H9 (cell line): ENCODE results near the gene RBM14. TPM values are rescaled to one million over a fixed set of nuclear protein-coding genes. Genes with fewer than 3 reads are reported as not detected.

Experiments
- DNase-seq: peaks from one replicate; pipeline ENCODE4 v3.0.0-alpha.2; 2017
- H2AFZ ChIP-seq: one replicate; pipeline ENCODE4 v1.6.1; 2013; ENCODE audit warnings: mild to moderate bottlenecking, low read length, control low read depth, moderate library complexity
- H2AK5ac ChIP-seq: 2 replicates; pipeline ENCODE4 v1.6.1; 2013; ENCODE audit warnings: low read length, control low read depth, mixed read lengths; ENCODE audit not compliant: insufficient read length
- H2BK120ac ChIP-seq: one replicate; pipeline ENCODE4 v1.6.1; 2013; ENCODE audit warnings: low read depth, mild to moderate bottlenecking, low read length, control low read depth, inconsistent platforms; ENCODE audit not compliant: poor library complexity, severe bottlenecking
- H2BK12ac ChIP-seq: 2 replicates; pipeline ENCODE4 v1.6.1; 2013; ENCODE audit warnings: low read length, control low read depth, mixed read lengths, low read depth; ENCODE audit not compliant: insufficient read length
- H2BK15ac ChIP-seq: 2 replicates; pipeline ENCODE4 v1.6.1; 2013; ENCODE audit warnings: low read depth, low read length, control low read depth
- H2BK20ac ChIP-seq: one replicate; pipeline ENCODE4 v1.6.1; 2013; ENCODE audit warnings: low read depth, mild to moderate bottlenecking, low read length, control low read depth, inconsistent platforms; ENCODE audit not compliant: poor library complexity, severe bottlenecking
- H2BK5ac ChIP-seq: 2 replicates; pipeline ENCODE4 v1.6.1; 2013; ENCODE audit warnings: low read length, control low read depth, mixed read lengths; ENCODE audit not compliant: insufficient read length
- H3K14ac ChIP-seq: 2 replicates; pipeline ENCODE4 v1.6.1; 2013; ENCODE audit warnings: low read length, control low read depth; ENCODE audit not compliant: insufficient read depth
- H3K18ac ChIP-seq: 2 replicates; pipeline ENCODE4 v1.6.1; 2013; ENCODE audit warnings: low read depth, mild to moderate bottlenecking, mixed read lengths, low read length, control low read depth; ENCODE audit not compliant: insufficient read length
- H3K23ac ChIP-seq: 2 replicates; pipeline ENCODE4 v1.6.1; 2013; ENCODE audit warnings: low read length, control low read depth, mixed read lengths, low read depth; ENCODE audit not compliant: insufficient read length
- H3K23me2 ChIP-seq: 2 replicates; pipeline ENCODE4 v1.6.1; 2013; ENCODE audit warnings: low read depth, mild to moderate bottlenecking, mixed read lengths, low read length, control low read depth; ENCODE audit not compliant: insufficient read length, poor library complexity, severe bottlenecking
- H3K27ac ChIP-seq: 2 replicates; pipeline ENCODE4 v1.5.1; 2013; ENCODE audit warnings: low read length, control low read depth, mixed read lengths, low read depth; ENCODE audit not compliant: insufficient read length
- H3K27me3 ChIP-seq: 2 replicates; pipeline ENCODE4 v1.6.1; 2013; ENCODE audit warnings: low read length, control low read depth, inconsistent platforms; ENCODE audit not compliant: insufficient read depth
- H3K4ac ChIP-seq: 2 replicates; pipeline ENCODE4 v1.6.1; 2013; ENCODE audit warnings: low read depth, mild to moderate bottlenecking, control low read depth, inconsistent platforms, low read length, moderate library complexity
- H3K4me1 ChIP-seq: 2 replicates; pipeline ENCODE4 v1.6.1; 2013; ENCODE audit warnings: low read length, control low read depth, inconsistent platforms; ENCODE audit not compliant: insufficient read depth
- H3K4me2 ChIP-seq: 2 replicates; pipeline ENCODE4 v1.6.1; 2013; ENCODE audit warnings: low read length, control low read depth, mixed read lengths; ENCODE audit not compliant: insufficient read length, insufficient read depth
- H3K56ac ChIP-seq: 2 replicates; pipeline ENCODE4 v1.6.1; 2013; ENCODE audit warnings: low read depth, mild to moderate bottlenecking, mixed read lengths, low read length, control low read depth; ENCODE audit not compliant: insufficient read length
- H3K79me1 ChIP-seq: 2 replicates; pipeline ENCODE4 v1.6.1; 2013; ENCODE audit warnings: low read depth, mild to moderate bottlenecking, moderate library complexity, low read length, control low read depth, inconsistent platforms; ENCODE audit not compliant: insufficient read depth, poor library complexity, severe bottlenecking
- H3K79me2 ChIP-seq: 2 replicates; pipeline ENCODE4 v1.6.1; 2013; ENCODE audit warnings: low read length, control low read depth, inconsistent platforms; ENCODE audit not compliant: insufficient read depth
- H3K9ac ChIP-seq: 2 replicates; pipeline ENCODE4 v1.6.1; 2013; ENCODE audit warnings: low read length, control low read depth, mixed read lengths; ENCODE audit not compliant: insufficient read length; ENCODE audit errors: extremely low read depth
- H3K9me3 ChIP-seq: one replicate; pipeline ENCODE4 v1.6.1; 2013; ENCODE audit warnings: low read depth, low read length, inconsistent platforms; ENCODE audit not compliant: control insufficient read depth
- H3T11ph ChIP-seq: one replicate; pipeline ENCODE4 v1.6.1; 2013; ENCODE audit warnings: mild to moderate bottlenecking, low read length, control low read depth, inconsistent platforms
- H4K20me1 ChIP-seq: one replicate; pipeline ENCODE4 v1.6.1; 2013; ENCODE audit not compliant: control insufficient read depth, insufficient read length, insufficient read depth
- H4K5ac ChIP-seq: 2 replicates; pipeline ENCODE4 v1.6.1; 2013; ENCODE audit warnings: low read depth, mild to moderate bottlenecking, mixed read lengths, low read length, control low read depth; ENCODE audit not compliant: insufficient read length
- H4K8ac ChIP-seq: replicated peaks from 2 replicates; pipeline ENCODE4 v1.6.1; 2013; ENCODE audit warnings: low read length, control low read depth, mixed read lengths, low read depth; ENCODE audit not compliant: insufficient read length
- H4K91ac ChIP-seq: 2 replicates; pipeline ENCODE4 v1.6.1; 2013; ENCODE audit warnings: low read depth, mild to moderate bottlenecking, moderate library complexity, mixed read lengths, low read length, control low read depth; ENCODE audit not compliant: insufficient read length
- H3K27ac Mint-ChIP-seq, 3 experiments: 2 replicates in 2 of 3; 3 replicates in 1 of 3; pipeline ENCODE4 v1.8.0; 2020 to 2021; ENCODE audit warnings: mixed read lengths in 3 of 3, mild to moderate bottlenecking in 1 of 3, moderate library complexity in 1 of 3
- H3K27me3 Mint-ChIP-seq: 2 replicates; pipeline ENCODE4 v1.8.0; 2021; ENCODE audit warnings: low read depth, mild to moderate bottlenecking, moderate library complexity, mixed read lengths
- H3K36me3 Mint-ChIP-seq, 3 experiments: 2 replicates in 2 of 3; 3 replicates in 1 of 3; pipeline ENCODE4 v1.8.0; 2020 to 2021; ENCODE audit warnings: low read depth in 3 of 3, mixed read lengths in 3 of 3; ENCODE audit not compliant: insufficient read depth in 1 of 3
- H3K4me1 Mint-ChIP-seq, 2 experiments: 2 replicates each; pipeline ENCODE4 v1.8.0; 2020; ENCODE audit warnings: mixed read lengths in 2 of 2
- H3K4me3 Mint-ChIP-seq, 2 experiments: 2 replicates in 1 of 2; 3 replicates in 1 of 2; pipeline ENCODE4 v1.8.0; 2020 to 2021; ENCODE audit warnings: mild to moderate bottlenecking in 2 of 2, mixed read lengths in 2 of 2, moderate library complexity in 1 of 2
- H3K9me3 Mint-ChIP-seq, 2 experiments: 2 replicates in 1 of 2; 3 replicates in 1 of 2; pipeline ENCODE4 v1.8.0; 2020; ENCODE audit warnings: mild to moderate bottlenecking in 2 of 2, mixed read lengths in 2 of 2, moderate library complexity in 1 of 2
- CTCF ChIP-seq: fragments of 200-600 bp; sonication (generic); conservative IDR thresholded peaks from 3 replicates; pipeline ENCODE4 v1.8.0; 2021; ENCODE audit warnings: antibody characterized with exemption, mild to moderate bottlenecking
- WGBS: extraction: QIAGEN DNeasy Blood & Tissue Kit; methylation state at CpG from one replicate; pipeline ENCODE4 v1.1.7; 2013; ENCODE audit warnings: missing lambda C conversion rate, low lambda C conversion rate, mixed read lengths; ENCODE audit not compliant: insufficient read length; ENCODE audit errors: extremely low coverage; 5-methylcytosine and 5-hydroxymethylcytosine counted together
- total RNA-seq: library from RNA; stranded (reverse); gene quantifications from 2 replicates; pipeline ENCODE4 v1.2.1, GENCODE V29; 2021

RBM14 gene
- total RNA-seq, 1 experiment from 2014 or later = 171 TPM

GRCh38 chr11:66670816-66671215, 54.4 kb downstream of the RBM14 start:
- peak overlapping the region in 2 of 3 experiments; percentile 57 to 84; a peak in 3 of 7 replicates for H3K27ac Mint-ChIP-seq

More at GRCh38 chr11:66670816-66671215, 54.4 kb downstream of the RBM14 start:
- Histone ChIP-seq H3K18ac (no peak overlapping the region), H3K23ac (no peak overlapping the region), H4K5ac (no peak overlapping the region), H3T11ph (no peak overlapping the region), H3K23me2 (no peaks in the 10 kb centered on the region), H3K4ac (no peak overlapping the region), H3K27me3 (no peaks in the 10 kb centered on the region), H3K79me2 (peaks cover 2% of the 10 kb centered on the region; the same call in 1 of the 2 replicates), H2BK120ac (no peak overlapping the region), H3K14ac (no peak overlapping the region), H3K9ac (no peak overlapping the region), H4K91ac (no peak overlapping the region), H2BK20ac (no peak overlapping the region), H4K8ac (no peak overlapping the region), H2AFZ (no peak overlapping the region), H3K9me3 (no peaks in the 10 kb centered on the region), H2AK5ac (no peak overlapping the region), H3K56ac (no peak overlapping the region), H3K4me1 (no peaks in the 10 kb centered on the region), H3K4me2 (no peak overlapping the region), H2BK12ac (no peak overlapping the region), H4K20me1 (peaks cover 2% of the 10 kb centered on the region), H3K79me1 (peaks cover 3% of the 10 kb centered on the region), H2BK5ac (no peak overlapping the region), H3K27ac (no peak overlapping the region), H2BK15ac (no peak overlapping the region)
- Mint-ChIP-seq H3K4me1 (peaks cover 15 to 20% of the 10 kb centered on the region in 2 experiments), H3K36me3 (peaks cover 14 to 47% (median 31%) of the 10 kb centered on the region in 3 experiments; a peak in 6 of 7 replicates), H3K9me3 (no peaks in the 10 kb centered on the region), H3K4me3 (no peak overlapping the region), H3K27me3 (no peaks in the 10 kb centered on the region)
- no peak for TF ChIP-seq CTCF
- WGBS = no CpG with 5 or more reads among the region's 5 CpGs
- no peak for DNase-seq
